MM.1S (cell line): Measurements from ENCODE around the gene OXCT1.

Experiments
- CTCF ChIP-seq: fragments of 300-600 bp; sonication (generic); IDR thresholded peaks from 2 replicates; pipeline ENCODE4 v1.5.1; 2016; ENCODE audit warnings: antibody characterized with exemption, low read length, mixed read lengths
- EZH2 ChIP-seq: fragments of 300-600 bp; sonication (generic); optimal IDR thresholded peaks from 2 replicates; pipeline ENCODE3; 2017; ENCODE audit warnings: low read depth, mild to moderate bottlenecking, antibody characterized with exemption, low read length, mixed read lengths

GRCh38 chr5:41686767-41687166 is 183.5 kb downstream of the OXCT1 start:
- no peak for TF ChIP-seq EZH2
- no peak for TF ChIP-seq CTCF
